NCI-H1436 treated with DMSO at 0.1 percent for 48 hours (cell line): Measurements from ENCODE around the gene TOM1L2.
A peak's percentile ranks its signal among the peaks of the same experiment; 100 is the strongest.

Experiments used
- DNase-seq: peaks from one replicate; lab custom pipeline; 2025; lab: John Stamatoyannopoulos, UW

TOM1L2 gene

DNA sequence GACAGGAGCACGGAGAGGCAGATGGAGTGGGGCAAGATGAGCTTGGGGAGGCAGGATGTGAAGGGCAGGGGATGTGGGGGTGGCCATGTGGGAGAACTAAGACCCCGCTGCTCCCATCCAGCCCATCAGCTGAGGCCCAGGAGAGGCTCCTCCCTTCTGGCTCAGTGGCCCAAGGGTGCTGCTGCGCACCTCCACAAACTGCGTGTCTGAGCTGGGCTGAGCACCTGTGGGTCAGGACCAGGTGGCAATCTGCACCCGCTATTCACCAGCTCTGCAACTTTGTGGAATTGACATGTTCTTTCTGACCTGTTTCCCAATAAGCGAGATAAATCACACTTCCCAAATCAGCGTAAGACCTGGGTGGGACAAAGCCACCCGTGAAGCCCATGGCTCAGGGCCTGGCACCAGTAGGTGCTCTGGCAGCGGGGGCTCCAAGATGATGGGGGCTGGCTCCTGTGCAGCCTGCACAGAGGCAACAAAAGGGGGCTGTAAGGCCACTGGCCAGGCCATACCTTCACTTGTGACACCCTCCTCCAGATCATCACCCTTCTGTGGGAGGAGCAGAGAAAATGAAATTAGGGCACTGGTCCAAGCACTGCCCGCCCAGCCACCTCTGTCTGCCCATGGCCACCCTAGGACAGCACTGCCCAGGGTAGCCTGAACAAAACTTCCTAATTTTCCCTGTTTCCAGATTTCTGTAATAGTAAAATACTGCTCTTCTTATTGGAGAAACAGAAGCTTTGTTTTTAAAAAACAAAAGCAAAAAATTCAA lies 123.7 kb downstream of the TOM1L2 start:
- DNase-seq: no peak

DNA sequence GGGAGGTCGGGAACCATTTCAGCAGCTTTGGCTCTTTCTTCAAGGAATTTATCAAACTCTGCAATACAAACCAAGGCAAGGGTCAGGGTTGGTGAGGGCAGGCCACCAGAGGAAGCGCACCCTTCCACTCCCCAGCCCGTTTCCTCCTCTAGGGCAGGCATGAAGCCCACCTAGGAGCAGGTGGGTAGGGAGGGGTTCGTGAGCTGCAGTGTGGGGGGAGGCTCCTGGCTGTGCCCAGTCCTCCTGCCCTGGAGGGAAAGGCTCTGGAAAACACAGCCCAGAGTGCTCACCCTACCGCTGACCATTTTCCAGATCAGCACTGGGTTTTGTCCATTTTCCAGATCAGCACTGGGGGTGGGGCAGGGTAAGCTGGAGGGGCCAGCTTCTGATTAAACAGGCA lies 124.5 kb downstream of the TOM1L2 start:
- no peak for DNase-seq

DNA sequence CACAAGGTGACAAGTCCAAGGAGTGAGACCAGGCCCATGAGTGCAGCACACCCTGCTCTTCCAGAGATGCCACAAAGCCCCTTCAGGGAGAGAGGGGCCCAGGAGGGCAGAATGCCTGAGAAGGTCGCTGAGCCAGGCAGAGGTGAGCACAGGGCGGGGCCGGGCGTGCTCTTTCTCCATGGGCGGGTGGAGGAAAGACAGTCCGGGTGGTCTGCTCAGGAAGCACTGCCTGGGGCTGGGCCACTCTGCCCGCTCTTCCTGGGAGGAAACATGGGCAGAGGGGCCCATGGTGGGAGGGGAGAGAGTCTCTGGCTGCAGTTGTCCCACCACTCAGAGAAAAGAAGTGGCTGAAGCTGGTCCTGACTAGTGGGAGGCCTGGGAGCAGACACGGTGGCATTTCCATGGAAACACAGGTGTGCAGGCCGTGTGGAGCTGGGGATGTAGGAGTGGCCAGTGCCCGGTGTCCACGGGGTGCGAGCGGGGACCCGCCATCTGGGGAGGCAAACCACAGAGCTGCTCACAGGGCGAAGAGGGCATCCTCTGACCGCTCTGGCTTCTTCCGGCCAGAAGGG lies 125.0 kb downstream of the TOM1L2 start:
- no peak for DNase-seq

DNA sequence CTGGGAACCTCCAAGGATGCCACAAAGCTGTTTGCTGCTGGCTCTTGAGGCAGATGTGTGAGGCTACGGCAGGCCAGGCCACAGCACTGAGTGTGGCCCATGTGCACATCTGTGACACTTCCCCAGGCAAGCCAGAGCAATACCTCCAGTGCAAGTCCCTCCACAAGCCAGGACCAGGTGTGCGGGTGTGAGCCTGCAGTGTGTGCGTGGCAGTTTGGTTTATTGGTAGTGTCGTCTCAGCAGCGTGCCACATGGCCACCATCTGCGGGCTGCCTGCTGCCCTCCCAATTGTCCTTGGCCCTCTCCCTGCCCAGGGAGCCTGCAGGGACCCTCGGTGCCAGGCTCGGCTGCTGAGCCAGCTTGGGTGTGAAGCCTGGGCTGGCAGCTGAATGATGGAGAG lies 125.6 kb downstream of the TOM1L2 start:
- no peak for DNase-seq

DNA sequence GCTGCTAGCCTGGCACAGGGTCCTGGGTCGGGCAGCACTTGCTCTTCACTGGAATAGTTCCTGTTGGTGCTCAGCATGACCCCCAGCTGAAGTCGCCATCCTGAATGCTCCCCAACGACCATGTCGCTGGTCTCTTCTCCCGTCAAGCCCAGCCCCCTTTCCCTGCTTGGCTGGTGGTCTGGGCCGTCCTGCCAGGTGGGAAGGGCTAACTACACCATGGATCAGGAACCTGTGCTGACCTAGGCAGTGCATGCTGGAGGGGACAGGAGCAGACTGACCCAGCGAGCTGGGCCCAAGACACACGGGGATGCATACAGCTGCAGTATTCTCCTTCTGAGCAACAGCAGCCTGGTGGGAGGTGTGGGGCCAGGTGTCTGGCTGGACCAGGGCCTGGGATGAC lies 126.2 kb downstream of the TOM1L2 start:
- DNase-seq: no peak

DNA sequence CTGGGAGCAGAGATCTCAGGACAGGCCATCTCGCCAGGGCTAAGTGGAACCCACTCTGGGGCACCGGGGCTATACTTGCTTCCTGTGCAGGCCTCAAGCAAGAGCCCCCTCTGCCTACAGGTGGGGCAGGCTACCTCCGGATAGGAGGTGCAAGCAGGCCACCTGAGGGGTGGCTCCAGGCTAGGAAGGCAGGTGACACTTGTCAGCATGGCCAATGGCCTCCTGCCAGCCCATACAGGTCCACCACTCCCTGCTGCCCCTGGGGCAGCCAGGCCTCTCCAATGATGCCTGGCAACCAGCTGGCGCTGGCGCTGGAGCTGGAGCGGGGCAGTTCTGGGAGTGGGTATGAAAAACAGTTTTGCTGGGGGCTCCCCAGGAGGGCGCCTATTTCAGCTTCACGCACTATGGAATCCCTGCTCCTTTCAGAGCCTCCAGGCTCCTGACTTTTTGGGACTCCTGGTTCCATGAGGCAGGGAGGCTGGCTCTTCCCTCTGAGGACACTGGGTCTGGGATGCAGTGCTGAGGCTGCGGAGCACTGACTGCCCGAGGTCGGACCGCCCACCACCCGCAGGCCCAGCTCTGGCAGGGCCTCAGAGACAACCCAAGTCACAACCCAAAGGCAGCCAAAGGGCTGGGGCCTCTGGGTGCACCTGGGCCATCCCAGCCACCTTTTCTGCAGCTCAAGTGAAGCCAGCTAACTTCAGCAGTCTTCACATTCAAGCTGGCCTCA lies 127.0 kb downstream of the TOM1L2 start:
- no peak for DNase-seq

DNA sequence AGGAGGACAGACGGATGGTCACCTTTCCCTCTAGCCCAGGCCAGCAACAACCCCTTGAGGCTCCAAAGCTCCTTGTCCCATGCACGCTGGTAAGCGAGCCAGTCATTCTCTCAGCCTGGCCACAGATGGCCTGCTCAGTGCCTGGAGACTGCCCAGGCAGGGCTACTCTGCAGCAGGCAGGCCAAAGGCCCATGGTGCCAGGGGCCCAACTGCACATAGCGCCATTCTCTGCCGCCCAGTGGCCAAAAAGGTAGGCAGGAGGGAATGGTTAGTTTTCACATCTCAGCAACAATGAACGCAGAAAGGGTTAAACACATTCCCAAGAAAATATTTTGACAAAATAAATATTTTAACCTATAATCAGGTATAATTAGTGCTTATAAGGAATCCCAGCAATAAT lies 127.7 kb downstream of the TOM1L2 start:
- DNase-seq: no peak

DNA sequence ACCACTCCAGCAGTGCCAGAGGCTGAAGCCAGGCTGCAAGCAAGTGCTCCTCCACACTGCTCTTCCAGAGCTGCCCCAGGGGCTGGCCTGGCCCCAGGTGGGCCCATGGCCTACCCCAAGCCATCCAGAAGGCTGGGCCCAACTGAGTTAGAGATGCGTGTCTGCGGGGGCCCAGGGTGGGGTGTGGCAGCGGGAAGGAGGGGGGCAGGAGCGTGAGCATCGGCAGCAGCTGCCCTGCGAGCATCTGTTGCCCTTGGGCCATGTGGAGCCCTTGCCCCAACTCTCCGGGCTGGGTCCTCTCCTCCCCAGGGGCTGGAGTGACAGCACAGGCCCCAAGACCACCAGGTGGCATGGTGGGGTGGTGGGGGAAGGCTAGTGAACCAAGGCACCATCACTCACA lies 128.1 kb downstream of the TOM1L2 start:
- no peak for DNase-seq

DNA sequence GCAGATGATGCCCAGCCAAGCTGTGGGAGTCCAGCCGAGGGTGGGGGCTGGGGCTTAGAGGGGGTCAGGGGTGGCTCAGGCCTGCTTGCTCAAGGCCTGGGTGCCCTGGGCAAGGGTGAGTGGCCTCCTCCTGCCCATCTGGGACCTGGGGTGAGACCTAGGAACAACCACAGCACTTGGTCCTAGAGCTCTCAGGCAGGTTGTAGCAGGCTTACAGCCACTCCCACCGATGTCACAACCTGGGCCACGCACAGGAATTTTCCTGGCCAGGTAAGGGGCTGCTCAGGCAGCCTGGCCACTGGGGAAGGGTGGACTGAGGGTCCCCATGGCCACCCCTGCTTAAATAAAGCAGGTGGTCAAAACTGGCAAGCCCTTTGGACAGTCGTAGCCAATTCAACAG lies 129.1 kb downstream of the TOM1L2 start:
- DNase-seq: no peak

DNA sequence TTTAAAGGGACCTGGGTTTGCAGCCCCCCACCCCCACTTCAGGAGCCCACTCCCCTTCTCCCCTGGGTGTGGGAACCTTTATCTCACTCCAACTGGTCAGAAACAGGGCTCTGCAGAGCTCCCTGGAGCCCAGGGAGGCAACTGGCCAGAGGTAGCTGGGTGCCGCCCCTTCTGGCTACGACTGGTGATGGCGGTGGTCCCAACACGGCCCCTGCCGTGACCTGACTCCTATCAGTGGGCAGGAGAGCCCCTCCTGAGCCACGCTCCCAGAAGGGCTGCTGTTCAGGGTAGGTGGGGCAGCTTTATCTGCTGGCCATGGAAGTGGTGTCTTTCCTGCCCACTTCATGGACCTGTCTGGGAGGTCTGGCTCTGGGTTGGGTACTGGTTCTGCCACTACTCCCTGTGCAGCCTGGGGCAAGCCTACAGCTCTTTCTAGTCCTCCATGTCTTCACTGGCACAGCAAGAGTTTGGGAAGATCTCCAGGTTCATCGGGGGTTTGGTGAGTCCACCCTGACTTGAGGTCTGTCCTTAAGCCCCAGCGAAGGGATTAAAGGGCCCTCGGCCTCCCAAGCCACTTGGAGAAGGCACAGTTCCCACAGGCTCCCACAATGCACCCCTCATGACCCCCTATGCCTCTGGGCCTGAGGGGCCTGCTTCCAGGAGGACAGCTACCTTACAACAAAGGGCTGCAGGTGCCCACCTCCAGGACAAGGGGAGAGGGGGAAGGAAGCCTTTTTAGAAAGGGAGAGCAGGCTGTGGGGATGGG lies 129.9 kb downstream of the TOM1L2 start:
- DNase-seq: no peak

DNA sequence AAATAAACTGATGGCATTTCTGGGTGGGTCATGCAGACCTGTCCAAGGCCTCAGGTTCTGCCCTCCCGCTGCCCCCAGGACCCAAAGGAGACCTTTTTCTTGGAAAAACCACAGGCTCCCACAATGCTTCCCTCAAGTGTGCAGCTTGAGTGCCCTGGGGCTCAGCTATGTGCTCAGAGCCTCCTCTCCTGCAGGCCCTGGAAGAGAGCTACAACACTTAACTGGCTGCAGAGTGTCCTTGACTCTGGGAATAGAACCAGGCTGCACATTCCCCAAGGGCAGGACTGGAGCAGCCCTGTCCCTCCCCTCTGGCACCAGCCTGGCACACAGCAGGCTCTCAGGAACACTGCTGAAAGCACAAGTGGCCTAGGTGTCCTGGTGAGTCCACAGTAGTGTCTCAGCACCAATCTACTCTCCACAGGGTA lies 130.6 kb downstream of the TOM1L2 start:
- no peak for DNase-seq

DNA sequence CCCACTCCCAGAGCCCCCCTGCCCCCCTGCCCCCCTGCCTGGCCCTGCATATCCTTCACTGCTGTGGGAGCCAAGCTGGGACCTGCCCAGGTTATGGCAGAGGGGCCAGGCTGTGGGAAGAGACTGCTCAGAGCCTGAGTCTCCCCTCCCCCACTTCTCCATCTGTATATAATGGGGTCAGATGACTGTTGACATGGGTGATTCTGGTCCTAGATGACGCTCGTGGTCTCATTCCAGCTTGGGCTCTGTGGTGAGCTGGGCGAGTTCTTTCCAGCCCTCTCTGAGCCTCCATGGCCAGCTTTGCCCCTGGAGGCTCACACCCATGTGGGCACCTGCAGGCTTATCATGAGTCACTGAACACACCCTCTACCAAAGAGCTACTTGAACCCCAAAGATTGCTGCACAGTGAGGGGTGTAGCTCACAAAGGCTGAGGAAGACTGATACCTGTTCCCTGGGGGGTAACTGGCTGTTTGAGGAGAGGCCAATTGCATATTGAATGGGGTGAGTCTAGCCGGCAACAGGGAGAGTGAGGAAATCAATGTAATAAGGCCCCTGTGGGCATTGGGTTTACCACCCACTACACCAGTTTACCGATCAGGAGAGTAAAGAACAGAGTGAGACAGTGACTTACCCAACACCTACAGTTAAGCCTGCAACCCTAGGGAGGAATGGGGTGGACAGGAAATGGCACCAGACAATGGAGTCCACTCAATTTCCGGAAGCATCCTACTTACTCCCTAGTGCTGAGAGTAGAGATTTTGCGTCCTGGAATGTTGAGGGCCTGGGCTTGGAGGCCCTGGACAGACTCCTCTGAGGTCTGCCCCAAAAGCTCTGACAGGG lies 131.2 kb downstream of the TOM1L2 start:
- DNase-seq: no peak

DNA sequence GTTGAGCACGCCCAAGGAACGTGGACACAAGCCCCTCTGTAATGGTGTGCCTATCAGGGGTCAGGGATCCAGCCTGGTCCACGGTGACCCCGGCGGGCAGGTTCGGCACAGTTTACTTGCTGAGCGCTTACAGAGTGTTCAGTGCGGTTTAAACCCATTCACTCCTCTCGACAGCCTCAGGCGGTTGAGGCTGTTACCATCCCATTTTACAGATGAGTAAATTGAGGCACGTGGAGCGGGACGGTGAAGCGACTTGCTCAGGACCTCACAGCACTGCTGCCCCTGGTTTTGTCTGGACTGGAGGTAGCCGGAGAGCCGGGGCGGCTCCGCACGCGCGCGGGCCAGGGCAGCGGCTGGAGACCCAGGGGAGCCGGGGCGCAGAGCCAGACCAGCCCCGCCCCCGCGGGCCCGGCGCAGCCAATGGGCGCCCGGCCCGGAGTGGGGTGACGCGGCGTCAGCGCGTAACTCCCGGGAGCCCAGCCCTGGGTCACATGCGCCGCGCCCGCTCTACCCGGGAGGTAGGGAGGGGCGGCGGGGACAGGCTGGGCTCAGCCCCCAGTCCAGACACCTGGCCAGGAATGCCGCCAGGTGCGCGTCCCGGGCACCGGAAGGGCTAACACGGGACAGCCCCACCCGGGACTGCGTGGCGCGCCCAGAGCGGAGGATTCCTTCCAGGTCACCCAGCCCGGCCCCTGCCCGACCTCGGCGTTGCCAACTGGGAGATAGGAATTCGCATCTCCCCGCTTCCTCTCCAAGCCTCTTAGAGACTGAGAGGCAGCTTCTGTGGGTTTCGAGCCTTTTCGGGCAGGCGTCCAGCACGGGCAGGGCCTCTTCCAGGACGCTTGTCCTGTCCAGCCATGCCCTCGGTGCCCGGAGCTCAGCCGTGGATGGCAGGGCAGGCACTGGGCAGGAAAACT lies 132.2 kb downstream of the TOM1L2 start:
- peak; percentile 61 for DNase-seq

DNA sequence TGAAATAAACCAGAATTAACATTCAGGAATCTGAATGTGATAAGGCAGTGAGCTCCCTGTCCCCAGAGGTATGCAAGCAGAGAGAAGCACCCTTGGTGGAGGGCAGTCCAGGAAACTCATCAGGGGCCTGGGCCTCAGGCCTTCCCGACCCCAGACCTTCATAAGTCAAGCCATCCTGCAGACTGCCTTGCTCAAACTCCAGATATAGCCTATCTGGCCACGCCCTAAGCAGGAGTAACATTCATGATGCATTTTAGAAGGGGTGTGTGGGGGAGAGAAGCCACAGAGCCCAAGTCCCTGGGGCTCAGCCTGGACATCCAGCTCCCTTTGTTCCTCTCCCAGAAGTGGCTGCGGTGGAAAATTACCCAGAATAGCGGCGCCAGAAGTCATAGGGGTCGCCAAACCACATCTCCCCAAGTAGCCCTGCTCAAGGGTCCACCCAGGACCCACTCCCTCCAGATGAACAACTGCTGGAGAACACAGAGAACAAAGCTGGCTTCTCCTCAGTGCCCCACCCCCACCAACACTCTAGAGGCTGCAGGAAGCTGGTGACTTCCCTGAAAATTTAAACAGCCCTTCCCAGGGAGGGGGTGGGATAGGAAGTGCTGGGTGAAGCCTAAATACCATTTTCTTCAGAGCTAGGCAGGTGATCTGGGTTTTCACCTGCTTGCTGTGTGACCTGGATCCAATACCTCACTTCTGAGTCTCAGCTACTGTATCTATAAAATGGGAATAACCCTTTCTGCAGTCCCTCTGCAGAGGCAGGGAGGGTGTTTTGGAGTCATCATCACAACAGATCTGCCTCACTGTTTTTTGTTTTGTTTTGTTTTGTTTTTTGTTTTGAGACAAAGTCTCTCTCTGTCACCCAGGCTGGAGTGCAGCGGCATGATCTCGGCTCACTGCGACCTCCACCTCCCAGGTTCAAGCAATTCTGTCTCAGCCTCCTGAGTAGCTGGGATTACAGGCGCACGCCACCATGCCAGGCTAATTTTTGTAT lies 133.9 kb downstream of the TOM1L2 start:
- peak; percentile 40 for DNase-seq

DNA sequence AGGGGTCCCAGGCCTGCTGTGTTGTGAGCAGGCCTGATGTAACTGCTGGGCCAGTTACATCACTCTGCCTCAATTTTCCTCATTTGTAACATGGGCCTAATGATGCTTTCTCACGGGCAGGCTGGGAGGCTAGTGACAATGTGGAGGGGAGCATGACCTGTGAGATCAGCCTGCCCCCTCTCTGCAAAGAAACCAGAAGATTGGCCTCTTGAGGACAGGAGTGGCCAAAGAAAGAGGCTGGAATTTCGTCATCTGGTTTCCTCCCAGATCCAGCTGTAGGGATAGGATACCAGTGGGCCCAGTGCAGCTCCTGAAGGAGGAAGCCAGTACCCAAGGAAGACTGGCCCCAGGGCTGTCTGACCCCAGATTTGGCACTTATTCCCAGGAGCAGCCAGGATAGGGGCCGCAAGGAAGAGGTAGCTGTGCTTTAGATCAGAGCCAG lies 134.8 kb downstream of the TOM1L2 start:
- no peak for DNase-seq

DNA sequence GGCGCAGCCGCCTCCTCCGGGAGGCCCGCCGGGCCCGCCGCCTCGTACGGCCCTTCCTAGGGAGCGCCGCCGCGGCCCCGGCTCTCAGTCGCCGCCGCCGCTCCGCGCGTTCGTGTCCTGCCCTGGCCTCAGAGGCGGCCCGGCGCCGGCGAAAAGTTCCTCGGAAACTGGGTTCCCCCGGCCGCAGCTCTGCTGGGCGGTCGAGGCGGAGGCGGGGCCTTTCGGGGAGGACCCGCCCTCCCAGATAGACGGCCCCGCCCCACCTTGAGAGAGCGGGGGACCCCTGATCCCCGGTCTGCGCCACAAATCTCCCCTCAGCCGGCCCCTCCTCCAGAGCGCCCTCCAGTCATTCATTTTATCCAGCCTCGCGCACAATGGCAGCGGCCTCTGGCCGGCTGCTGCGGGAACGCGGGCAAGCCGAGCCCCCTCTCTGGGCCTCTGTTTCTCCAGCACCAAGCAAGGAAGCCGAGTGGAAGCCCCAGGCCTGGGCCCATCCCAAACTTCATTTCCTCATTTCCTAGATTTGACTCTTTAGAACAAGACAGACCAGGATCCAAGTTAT lies 135.3 kb downstream of the TOM1L2 start, which contains the start of gene SREBF1:
Gene SREBF1 (minus strand): TSS at position 169 of the 562 bp plus-strand sequence. CDS start 169 bp downstream, outside the sequence.
- no peak for DNase-seq

DNA sequence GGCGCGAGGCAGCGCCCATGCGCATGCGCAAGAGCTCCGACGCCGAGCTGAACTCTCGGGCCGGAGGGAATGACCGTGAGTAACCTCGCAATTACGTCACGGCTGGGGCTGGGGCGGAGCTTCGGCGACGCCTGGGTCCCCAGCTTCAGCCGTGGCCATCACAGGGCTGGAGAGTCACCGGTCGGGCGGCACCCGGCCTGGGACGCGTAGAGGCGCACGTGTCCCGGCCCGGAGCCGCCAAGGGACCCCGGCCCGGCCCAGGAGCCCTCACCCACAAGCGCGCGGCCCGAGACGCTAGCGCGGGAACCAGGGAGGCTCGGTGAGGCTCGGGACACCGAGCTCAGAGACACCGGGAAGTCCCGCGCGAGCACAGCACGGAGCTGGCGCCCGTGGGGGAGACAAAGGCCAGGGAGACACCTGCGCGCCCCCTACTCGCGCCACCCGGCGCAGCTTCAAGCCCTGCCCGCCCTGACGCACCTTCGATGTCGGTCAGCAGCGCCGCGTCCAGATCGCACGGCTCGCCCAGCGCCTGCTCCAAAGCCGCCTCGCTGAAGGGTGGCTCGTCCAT lies 135.9 kb downstream of the TOM1L2 start:
- peak; percentile 90 for DNase-seq
